Right lobe of liver (tissue), 4 donors: ENCODE results near the gene ZNF521.

Source experiments
- POLR2A ChIP-seq: fragments of 450-650 bp; IDR thresholded peaks from one replicate; pipeline ENCODE4 v1.6.1; 2017; ENCODE audit warnings: antibody characterized with exemption, mild to moderate bottlenecking
- TF ChIP-seq, protein P1 (sequence below), 4 donors: fragments of 200-600 bp in 3 of 4; fragments of 450-650 bp in 1 of 4; IDR thresholded peaks; one replicate each; pipeline versions ENCODE4 v1.5.1 to v1.8.0; 2016 to 2022; ENCODE audit warnings: antibody characterized with exemption in 4 of 4, mild to moderate bottlenecking in 2 of 4
- donor health status: DM: no; HTN: no; CAD: no.
- donor health status: DM: no; HTN: no; CAD: no.
- donor health status: DM: no; HTN: yes; CAD: no.

DNA sequence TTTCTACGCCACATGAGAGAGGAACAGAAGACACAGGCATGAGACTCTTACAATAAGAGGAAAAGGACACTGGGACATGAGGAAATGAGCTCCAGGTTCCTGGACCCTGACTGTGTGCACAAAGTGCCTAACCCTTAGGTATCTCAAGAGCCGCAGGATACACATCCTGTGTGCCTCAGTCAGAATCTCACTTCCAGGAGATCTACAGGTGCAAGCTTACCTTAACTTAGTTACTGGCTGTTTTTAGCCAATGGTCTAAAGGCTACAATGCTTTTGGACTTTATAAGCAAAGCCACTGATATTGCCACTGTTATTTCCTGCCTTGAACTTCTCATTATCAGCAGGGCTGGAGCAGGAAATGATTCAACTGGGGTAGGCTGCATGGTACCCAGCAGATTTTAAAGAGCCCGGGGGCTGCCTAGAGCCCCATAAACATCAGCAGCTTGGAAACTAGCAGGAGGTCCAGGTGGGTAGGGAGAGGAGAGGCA, 254.4 kb downstream of the ZNF521 start:
- TF ChIP-seq, protein P1, sequence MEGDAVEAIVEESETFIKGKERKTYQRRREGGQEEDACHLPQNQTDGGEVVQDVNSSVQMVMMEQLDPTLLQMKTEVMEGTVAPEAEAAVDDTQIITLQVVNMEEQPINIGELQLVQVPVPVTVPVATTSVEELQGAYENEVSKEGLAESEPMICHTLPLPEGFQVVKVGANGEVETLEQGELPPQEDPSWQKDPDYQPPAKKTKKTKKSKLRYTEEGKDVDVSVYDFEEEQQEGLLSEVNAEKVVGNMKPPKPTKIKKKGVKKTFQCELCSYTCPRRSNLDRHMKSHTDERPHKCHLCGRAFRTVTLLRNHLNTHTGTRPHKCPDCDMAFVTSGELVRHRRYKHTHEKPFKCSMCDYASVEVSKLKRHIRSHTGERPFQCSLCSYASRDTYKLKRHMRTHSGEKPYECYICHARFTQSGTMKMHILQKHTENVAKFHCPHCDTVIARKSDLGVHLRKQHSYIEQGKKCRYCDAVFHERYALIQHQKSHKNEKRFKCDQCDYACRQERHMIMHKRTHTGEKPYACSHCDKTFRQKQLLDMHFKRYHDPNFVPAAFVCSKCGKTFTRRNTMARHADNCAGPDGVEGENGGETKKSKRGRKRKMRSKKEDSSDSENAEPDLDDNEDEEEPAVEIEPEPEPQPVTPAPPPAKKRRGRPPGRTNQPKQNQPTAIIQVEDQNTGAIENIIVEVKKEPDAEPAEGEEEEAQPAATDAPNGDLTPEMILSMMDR (IDR thresholded peaks at IDR 0.05): no peak
- TF ChIP-seq POLR2A: no peak
